ENCODE results near the gene DMD. TPM values are rescaled to one million over a fixed set of nuclear protein-coding genes. Genes with fewer than 3 reads are reported as not detected.

Gene DMD
- total RNA-seq, 2 experiments from 2014 or later = 0.27 to 0.49 TPM

- intact Hi-C loops (cut with micrococcal nuclease) = no loop called here
- Mint-ChIP-seq H3K4me3 (no peak overlapping the region), H3K4me1 (ENCODE audit: low read depth) (no peaks in the 10 kb centered on the region), H3K36me3 (ENCODE audit: low read depth) (no peaks in the 10 kb centered on the region), H3K27me3 (no peaks in the 10 kb centered on the region), H3K9me3 (no peaks in the 10 kb centered on the region), H3K27ac (no peak overlapping the region)
- DNase-seq (no peak), ATAC-seq (no peak)
- TF ChIP-seq CTCF (IDR thresholded peaks at IDR 0.05) = no peak
- CTCF ChIA-PET = no interaction called here
- POLR2A ChIA-PET = no interaction called here
Observed at GRCh38 chrX:31508338-31508737, 1703.0 kb downstream of the DMD start.

- Mint-ChIP-seq H3K9me3 (no peaks in the 10 kb centered on the region), H3K27ac (no peak overlapping the region), H3K4me3 (no peak overlapping the region), H3K4me1 (ENCODE audit: low read depth) (no peaks in the 10 kb centered on the region), H3K36me3 (ENCODE audit: low read depth) (no peaks in the 10 kb centered on the region), H3K27me3 (no peaks in the 10 kb centered on the region)
- ChIA-PET CTCF (no interaction called here), POLR2A (no interaction called here)
- ATAC-seq = no peak
- no peak for TF ChIP-seq CTCF (IDR thresholded peaks at IDR 0.05)
- DNase-seq = no peak
- intact Hi-C loops (cut with micrococcal nuclease) = no loop called here
Observed at GRCh38 chrX:31506928-31507327, 1704.4 kb downstream of the DMD start.

GRCh38 chrX:31506360-31506759, 1705.0 kb downstream of the DMD start:
- Mint-ChIP-seq H3K27ac (no peak overlapping the region), H3K27me3 (no peaks in the 10 kb centered on the region), H3K4me1 (ENCODE audit: low read depth) (no peaks in the 10 kb centered on the region), H3K36me3 (ENCODE audit: low read depth) (no peaks in the 10 kb centered on the region), H3K9me3 (no peaks in the 10 kb centered on the region), H3K4me3 (no peak overlapping the region)
- no peak for TF ChIP-seq CTCF (IDR thresholded peaks at IDR 0.05)
- intact Hi-C loops (cut with micrococcal nuclease) = no loop called here
- CTCF ChIA-PET = no interaction called here
- POLR2A ChIA-PET = no interaction called here
- ATAC-seq (no peak), DNase-seq (no peak)

- Mint-ChIP-seq H3K27me3 (no peaks in the 10 kb centered on the region), H3K36me3 (ENCODE audit: low read depth) (no peaks in the 10 kb centered on the region), H3K4me1 (ENCODE audit: low read depth) (no peaks in the 10 kb centered on the region), H3K27ac (no peak overlapping the region), H3K4me3 (no peak overlapping the region), H3K9me3 (no peaks in the 10 kb centered on the region)
- no peak for ATAC-seq
- TF ChIP-seq CTCF (IDR thresholded peaks at IDR 0.05) = no peak
- POLR2A ChIA-PET = no interaction called here
- intact Hi-C loops (cut with micrococcal nuclease) = no loop called here
- no peak for DNase-seq
- CTCF ChIA-PET = no interaction called here
Observed at GRCh38 chrX:31500921-31501320, 1710.4 kb downstream of the DMD start.

- DNase-seq = no peak
- TF ChIP-seq CTCF (IDR thresholded peaks at IDR 0.05) = no peak
- intact Hi-C loops (cut with micrococcal nuclease) = no loop called here
- no peaks in the 10 kb centered on the region for H3K9me3 Mint-ChIP-seq
- H3K27ac Mint-ChIP-seq = no peak overlapping the region
- no peak overlapping the region for H3K4me3 Mint-ChIP-seq
- no peaks in the 10 kb centered on the region for H3K27me3 Mint-ChIP-seq
- ChIA-PET CTCF (no interaction called here), POLR2A (no interaction called here)
- no peaks in the 10 kb centered on the region for H3K4me1 Mint-ChIP-seq (ENCODE audit: low read depth)
- H3K36me3 Mint-ChIP-seq (ENCODE audit: low read depth) = no peaks in the 10 kb centered on the region
- ATAC-seq = no peak
Observed at GRCh38 chrX:31499109-31499508, 1712.2 kb downstream of the DMD start.
